OCI-LY3 (cell line): ENCODE data around the gene CLRN3.

ENCODE experiments used
- H2AFZ ChIP-seq: fragments of 200-600, 300-600 bp; shearing (Covaris generic); 2 replicates; pipeline ENCODE4 v1.6.0; 2014; ENCODE audit warnings: antibody characterized with exemption, low read depth, low read length
- H3K27ac ChIP-seq: fragments of 200-600, 300-600 bp; sonication (generic); 2 replicates; pipeline ENCODE4 v1.5.1; 2014; ENCODE audit warnings: mild to moderate bottlenecking, low read length, moderate library complexity, mixed read lengths
- H3K27me3 ChIP-seq: fragments of 200-600, 300-600 bp; sonication (generic); 2 replicates; pipeline ENCODE4 v1.6.1; 2014; ENCODE audit warnings: low read depth, low read length, mixed read lengths
- H3K36me3 ChIP-seq: fragments of 200-600, 300-600 bp; sonication (generic); replicated peaks from 2 replicates; pipeline ENCODE3; 2014; ENCODE audit warnings: low read depth, low read length, mixed read lengths
- H3K4me1 ChIP-seq: fragments of 300-600, 200-600 bp; sonication (generic); 2 replicates; pipeline ENCODE4 v1.6.1; 2014; ENCODE audit warnings: low read length, mixed read lengths
- H3K4me2 ChIP-seq: fragments of 200-600, 300-600 bp; sonication (generic); 2 replicates; pipeline ENCODE4 v1.6.1; 2014; ENCODE audit warnings: low read length, mixed read lengths
- H3K4me3 ChIP-seq: fragments of 300-600, 200-600 bp; sonication (generic); 2 replicates; pipeline ENCODE4 v1.5.1; 2014; ENCODE audit warnings: antibody characterized with exemption, mild to moderate bottlenecking, low read length, moderate library complexity
- H3K79me2 ChIP-seq: fragments of 300-600, 200-600 bp; shearing (Covaris generic); 2 replicates; pipeline ENCODE4 v1.6.1; 2014; ENCODE audit warnings: mild to moderate bottlenecking, low read length, mixed read lengths
- H3K9ac ChIP-seq: fragments of 300-600, 200-600 bp; shearing (Covaris generic); 2 replicates; pipeline ENCODE4 v1.6.0; 2014; ENCODE audit warnings: mild to moderate bottlenecking, low read length, moderate library complexity
- H3K9me3 ChIP-seq: fragments of 200-600, 300-600 bp; shearing (Covaris generic); 2 replicates; pipeline ENCODE4 v1.6.1; 2014; ENCODE audit warnings: low read length, mixed read lengths; ENCODE audit not compliant: insufficient read depth
- H4K20me1 ChIP-seq: fragments of 200-600, 300-600 bp; sonication (generic); 2 replicates; pipeline ENCODE4 v1.6.1; 2016; ENCODE audit warnings: low read length, mixed read lengths; ENCODE audit not compliant: insufficient read depth
- EZH2phosphoT487 ChIP-seq: fragments of 200-600 bp; shearing (Covaris generic); IDR thresholded peaks from 2 replicates; pipeline ENCODE4 v1.6.1; 2018; ENCODE audit warnings: antibody characterized with exemption, mixed run types, low read depth
- TF ChIP-seq, protein P1 (sequence below): fragments of 200-600, 300-600 bp; sonication (generic); IDR thresholded peaks from 2 replicates; pipeline ENCODE4 v1.5.1; 2014; ENCODE audit warnings: antibody characterized with exemption, low read length, low read depth

Gene CLRN3

DNA sequence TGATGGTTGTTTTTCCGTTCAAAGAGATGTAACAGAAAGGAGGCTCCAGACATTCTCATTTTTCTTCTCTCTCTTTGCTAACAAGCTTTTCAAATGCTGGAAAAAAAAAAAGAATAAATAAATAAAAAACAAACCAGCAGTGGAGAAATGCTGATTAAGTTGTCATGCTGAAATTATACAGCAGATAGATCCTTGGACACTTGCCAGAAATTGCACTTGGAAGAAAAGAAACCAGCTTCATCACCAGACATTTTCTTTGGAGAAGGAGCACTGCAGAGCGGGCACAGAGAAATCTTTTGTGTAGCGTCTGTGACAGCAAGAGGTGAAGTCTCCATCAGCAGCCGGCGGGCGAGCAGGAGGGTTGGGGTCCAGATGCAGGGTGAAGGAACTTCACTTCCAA, 55.8 kb downstream of the CLRN3 start:
- H3K4me1 ChIP-seq: no peaks in the 10 kb centered on the region
- H2AFZ ChIP-seq: no peak overlapping the region
- no peaks in the 10 kb centered on the region for H4K20me1 ChIP-seq
- no peak overlapping the region for H3K4me3 ChIP-seq
- no peak overlapping the region for H3K27ac ChIP-seq
- H3K9ac ChIP-seq: no peak overlapping the region
- no peaks in the 10 kb centered on the region for H3K79me2 ChIP-seq
- H3K9me3 ChIP-seq: no peaks in the 10 kb centered on the region
- TF ChIP-seq, protein P1, sequence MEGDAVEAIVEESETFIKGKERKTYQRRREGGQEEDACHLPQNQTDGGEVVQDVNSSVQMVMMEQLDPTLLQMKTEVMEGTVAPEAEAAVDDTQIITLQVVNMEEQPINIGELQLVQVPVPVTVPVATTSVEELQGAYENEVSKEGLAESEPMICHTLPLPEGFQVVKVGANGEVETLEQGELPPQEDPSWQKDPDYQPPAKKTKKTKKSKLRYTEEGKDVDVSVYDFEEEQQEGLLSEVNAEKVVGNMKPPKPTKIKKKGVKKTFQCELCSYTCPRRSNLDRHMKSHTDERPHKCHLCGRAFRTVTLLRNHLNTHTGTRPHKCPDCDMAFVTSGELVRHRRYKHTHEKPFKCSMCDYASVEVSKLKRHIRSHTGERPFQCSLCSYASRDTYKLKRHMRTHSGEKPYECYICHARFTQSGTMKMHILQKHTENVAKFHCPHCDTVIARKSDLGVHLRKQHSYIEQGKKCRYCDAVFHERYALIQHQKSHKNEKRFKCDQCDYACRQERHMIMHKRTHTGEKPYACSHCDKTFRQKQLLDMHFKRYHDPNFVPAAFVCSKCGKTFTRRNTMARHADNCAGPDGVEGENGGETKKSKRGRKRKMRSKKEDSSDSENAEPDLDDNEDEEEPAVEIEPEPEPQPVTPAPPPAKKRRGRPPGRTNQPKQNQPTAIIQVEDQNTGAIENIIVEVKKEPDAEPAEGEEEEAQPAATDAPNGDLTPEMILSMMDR: no peak
- TF ChIP-seq EZH2phosphoT487: no peak
- no peaks in the 10 kb centered on the region for H3K36me3 ChIP-seq
- H3K4me2 ChIP-seq: no peak overlapping the region
- no peaks in the 10 kb centered on the region for H3K27me3 ChIP-seq

DNA sequence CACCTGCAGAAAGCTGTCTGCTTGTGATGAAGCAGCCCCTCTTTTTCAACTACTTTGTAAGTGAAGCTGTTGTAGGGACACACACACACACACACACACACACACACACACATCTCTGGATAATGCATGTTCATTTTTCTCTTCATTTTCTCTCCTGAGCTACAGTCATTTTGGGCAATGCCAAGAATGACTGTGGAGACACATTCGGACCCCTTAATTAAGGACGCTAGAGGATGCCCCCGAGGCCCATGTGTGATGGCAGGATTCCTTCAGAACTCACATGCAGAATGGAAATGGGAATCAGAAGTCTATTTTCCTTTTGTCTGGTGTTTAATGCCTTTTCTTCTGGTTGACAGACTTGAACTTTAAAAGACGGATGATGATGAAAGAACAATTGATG, 56.6 kb downstream of the CLRN3 start:
- Histone ChIP-seq H3K79me2 (no peaks in the 10 kb centered on the region), H2AFZ (no peak overlapping the region), H3K27me3 (no peaks in the 10 kb centered on the region), H3K9me3 (no peaks in the 10 kb centered on the region), H3K4me1 (no peaks in the 10 kb centered on the region), H3K36me3 (no peaks in the 10 kb centered on the region), H3K27ac (no peak overlapping the region), H3K4me3 (no peak overlapping the region), H4K20me1 (no peaks in the 10 kb centered on the region), H3K4me2 (no peak overlapping the region), H3K9ac (no peak overlapping the region)
- TF ChIP-seq EZH2phosphoT487: no peak
- TF ChIP-seq, protein P1: no peak

DNA sequence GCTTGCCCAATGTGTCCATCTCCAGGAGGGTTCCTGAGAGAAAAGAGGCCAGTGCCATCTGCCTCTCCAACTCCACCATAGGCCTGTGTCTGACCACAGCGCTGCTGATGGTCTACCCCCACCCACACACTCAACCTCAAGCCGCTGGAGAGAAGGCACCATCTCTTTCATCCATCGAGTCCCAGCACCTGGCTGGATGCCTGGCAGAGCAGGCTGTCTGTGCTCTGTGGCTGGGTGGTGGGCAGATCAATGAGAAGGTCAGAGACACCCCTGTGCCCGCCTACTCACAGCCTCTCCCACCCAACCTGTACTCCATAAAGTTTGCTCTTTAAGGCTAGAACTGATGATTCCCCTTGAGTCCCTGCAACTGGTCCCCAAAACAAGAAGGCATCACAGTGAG, 58.0 kb downstream of the CLRN3 start:
- no peaks in the 10 kb centered on the region for H3K79me2 ChIP-seq
- H3K27ac ChIP-seq: no peak overlapping the region
- no peaks in the 10 kb centered on the region for H3K9me3 ChIP-seq
- no peaks in the 10 kb centered on the region for H3K27me3 ChIP-seq
- TF ChIP-seq EZH2phosphoT487: no peak
- TF ChIP-seq, protein P1: no peak
- no peak overlapping the region for H3K4me2 ChIP-seq
- no peaks in the 10 kb centered on the region for H3K4me1 ChIP-seq
- H4K20me1 ChIP-seq: no peaks in the 10 kb centered on the region
- H3K9ac ChIP-seq: no peak overlapping the region
- H3K36me3 ChIP-seq: no peaks in the 10 kb centered on the region
- H3K4me3 ChIP-seq: no peak overlapping the region
- no peak overlapping the region for H2AFZ ChIP-seq

DNA sequence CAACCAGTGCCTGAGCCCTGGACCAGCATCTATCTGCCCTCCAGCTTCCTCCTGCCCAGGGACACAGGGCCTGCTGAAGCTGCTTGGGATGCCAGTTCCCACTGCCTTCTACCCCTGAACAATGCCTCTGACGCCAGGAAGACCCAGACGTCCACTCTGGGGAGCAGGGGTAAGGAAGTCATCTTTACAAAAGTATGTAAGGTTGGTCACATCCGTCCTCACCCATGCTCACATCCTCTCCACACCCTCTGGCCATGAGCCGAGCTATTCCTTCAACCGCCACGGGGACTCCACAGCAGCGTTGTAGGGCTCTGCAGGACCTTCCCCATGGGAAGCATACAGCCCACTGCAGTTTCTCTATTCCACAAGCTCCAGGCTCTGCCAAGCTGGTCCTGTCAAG, 58.5 kb downstream of the CLRN3 start:
- Histone ChIP-seq H3K27ac (no peak overlapping the region), H3K4me2 (no peak overlapping the region), H3K27me3 (no peaks in the 10 kb centered on the region), H3K36me3 (no peaks in the 10 kb centered on the region), H3K9ac (no peak overlapping the region), H4K20me1 (no peaks in the 10 kb centered on the region), H3K9me3 (no peaks in the 10 kb centered on the region), H3K4me3 (no peak overlapping the region), H2AFZ (no peak overlapping the region), H3K79me2 (no peaks in the 10 kb centered on the region), H3K4me1 (no peaks in the 10 kb centered on the region)
- TF ChIP-seq EZH2phosphoT487: no peak
- TF ChIP-seq, protein P1: no peak
